Tibial nerve (tissue), 4 donors: ENCODE measurements around the gene CNGA1.

Experiments used
- CTCF ChIP-seq, 5 experiments: fragments of 200-600 bp in 3 of 5; fragments of 450-650 bp in 2 of 5; sonication (generic) in 3 of 5; IDR thresholded peaks; one replicate each; pipeline ENCODE4 v1.5.1; 2016 to 2019; ENCODE audit warnings: antibody characterized with exemption in 5 of 5, mild to moderate bottlenecking in 3 of 5, moderate library complexity in 2 of 5
- EP300 ChIP-seq, 2 donors: sonication (generic); formaldehyde crosslinking; IDR thresholded peaks; one replicate each; pipeline ENCODE4 v1.6.1; 2017; ENCODE audit warnings: antibody characterized with exemption in 2 of 2, mild to moderate bottlenecking in 1 of 2
- POLR2A ChIP-seq, 2 donors: fragments of 450-650 bp; IDR thresholded peaks; one replicate each; pipeline ENCODE4 v1.6.1; 2017; ENCODE audit warnings: antibody characterized with exemption in 2 of 2, mild to moderate bottlenecking in 2 of 2, moderate library complexity in 2 of 2

GRCh38 chr4:48049483-48049882 is 33.0 kb upstream of the CNGA1 start:
- TF ChIP-seq CTCF (IDR thresholded peaks at IDR 0.05): no peak
- no peak for TF ChIP-seq POLR2A (IDR thresholded peaks at IDR 0.05)
- TF ChIP-seq EP300 (IDR thresholded peaks at IDR 0.05): no peak
